HFF-Myc (cell line): ENCODE measurements around the gene NIN.
"Not testable (repeated sequence)": the region's sequence is repeated elsewhere in the genome, so short reads cannot be mapped to it uniquely, and the experiment has no call there.

Experiments used
- DNase-seq: peaks from one replicate; pipeline ENCODE4 v3.0.0-alpha.2; 2011; ENCODE audit warnings: low read depth; ENCODE audit errors: extremely low read depth
- H3K4me3 ChIP-seq: replicated peaks from 2 replicates; pipeline ENCODE4 v1.5.1; 2011; ENCODE audit warnings: low read depth, mild to moderate bottlenecking, control low read depth, low read length
- CTCF ChIP-seq: IDR thresholded peaks from 2 replicates; pipeline ENCODE4 v1.5.1; 2012; ENCODE audit warnings: mild to moderate bottlenecking, low read depth, low read length, control low read depth; ENCODE audit errors: missing control alignments

NIN gene

GRCh38 chr14:50816395-50817047 is 14.4 kb downstream of the NIN start:
- no peak for TF ChIP-seq CTCF
- H3K4me3 ChIP-seq = no peak overlapping the region
- no peak for DNase-seq

- not testable (repeated sequence) for H3K4me3 ChIP-seq, DNase-seq
These were observed 15.4 kb downstream of the NIN start for GRCh38 chr14:50815526-50815925.

- not testable (repeated sequence) for DNase-seq, H3K4me3 ChIP-seq
These were observed 15.9 kb downstream of the NIN start for GRCh38 chr14:50815058-50815457.

- no peak for DNase-seq
- TF ChIP-seq CTCF = no peak
- no peak overlapping the region for H3K4me3 ChIP-seq
These were observed 16.8 kb downstream of the NIN start for GRCh38 chr14:50814161-50814560.

- TF ChIP-seq CTCF = no peak
- no peak for DNase-seq
- no peak overlapping the region for H3K4me3 ChIP-seq
These were observed 17.5 kb downstream of the NIN start for GRCh38 chr14:50813544-50813863.

GRCh38 chr14:50812856-50813543 is 18.0 kb downstream of the NIN start:
- no peak for DNase-seq
- no peak overlapping the region for H3K4me3 ChIP-seq
- TF ChIP-seq CTCF = no peak

- no peak for DNase-seq
- no peak overlapping the region for H3K4me3 ChIP-seq
- no peak for TF ChIP-seq CTCF
These were observed 18.8 kb downstream of the NIN start for GRCh38 chr14:50812180-50812579.

GRCh38 chr14:50808053-50808452 is 22.9 kb downstream of the NIN start:
- no peak overlapping the region for H3K4me3 ChIP-seq
- no peak for DNase-seq
- no peak for TF ChIP-seq CTCF
